Activated CD4-positive, alpha-beta memory T cell treated with anti-CD3 and anti-CD28 coated beads, Interleukin-2, amount 10 ng/mL, durations not matched to agents 7 days and 5 days (primary cell): ENCODE results near the gene IMPA2. TPM values are rescaled to one million over a fixed set of nuclear protein-coding genes. Genes with fewer than 3 reads are reported as not detected.

Experiments used
- CTCF ChIA-PET: fragments of 350-600 bp; sonication (Branson Sonifier 250); formaldehyde crosslinking; loops from one replicate; lab custom pipeline; 2021; ENCODE audit warnings: antibody characterized with exemption, inconsistent platforms; lab: Charles Lee
- POLR2A ChIA-PET: fragments of 350-600 bp; sonication (Branson Sonifier 250); formaldehyde crosslinking; loops from one replicate; lab custom pipeline; 2021; ENCODE audit warnings: antibody characterized with exemption; lab: Charles Lee
- DNase-seq: peaks from one replicate; pipeline ENCODE4 v3.0.0-alpha.2; 2020
- H3K27ac Mint-ChIP-seq: one replicate; pipeline ENCODE4 v1.8.0; 2021; ENCODE audit warnings: mild to moderate bottlenecking, mixed read lengths
- H3K27me3 Mint-ChIP-seq: one replicate; pipeline ENCODE4 v1.8.0; 2021; ENCODE audit warnings: mixed read lengths
- H3K36me3 Mint-ChIP-seq: one replicate; pipeline ENCODE4 v1.8.0; 2021; ENCODE audit warnings: low read depth, mixed read lengths
- H3K4me1 Mint-ChIP-seq: one replicate; pipeline ENCODE4 v1.8.0; 2021; ENCODE audit warnings: mixed read lengths
- H3K4me3 Mint-ChIP-seq: one replicate; pipeline ENCODE4 v1.8.0; 2021; ENCODE audit warnings: mild to moderate bottlenecking, mixed read lengths
- H3K9me3 Mint-ChIP-seq: one replicate; pipeline ENCODE4 v1.8.0; 2021; ENCODE audit warnings: mixed read lengths
- total RNA-seq, 2 experiments: library from RNA; stranded (reverse); gene quantifications; one replicate each; pipeline ENCODE4 v1.2.3, GENCODE V29; 2021

IMPA2 gene
- total RNA-seq, 2 experiments from 2014 or later, result 12.6 to 15.4 TPM

DNA sequence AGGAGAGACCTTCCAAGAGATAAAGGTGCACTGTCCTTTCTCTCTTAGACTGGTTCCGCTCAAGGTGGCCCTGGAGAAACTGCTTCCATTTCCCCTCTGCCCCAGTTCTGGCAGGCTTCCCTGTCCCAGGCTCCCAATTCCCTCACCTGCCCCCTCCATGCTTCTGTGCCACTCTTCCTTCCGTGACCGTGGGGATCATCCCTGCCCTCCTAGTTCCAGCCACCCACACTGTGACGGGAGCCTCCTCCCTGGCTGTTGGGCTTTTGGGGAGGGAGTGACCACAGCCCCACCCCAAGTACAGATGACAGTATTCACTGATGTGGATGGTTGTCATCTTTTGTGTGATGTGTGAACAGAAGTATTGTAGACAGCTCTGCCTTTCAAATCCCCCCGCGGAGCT lies 2.8 kb downstream of the IMPA2 start:
- POLR2A ChIA-PET, result interaction anchor here (4.4 kb wide), 1 partner anchor 75 kb away, joined by 30 read pairs; the partner anchor contains the start of gene MPPE1
- CTCF ChIA-PET, result interaction anchor here (1.9 to 3.2 kb wide), 2 partner anchors 11 to 14 kb away, joined by 5 to 23 read pairs; no protein-coding TSS in a partner anchor
- no peaks in the 10 kb centered on the region for H3K36me3 Mint-ChIP-seq
- peaks cover 5% of the 10 kb centered on the region for H3K27me3 Mint-ChIP-seq
- peaks cover 22% of the 10 kb centered on the region for H3K4me1 Mint-ChIP-seq
- no peak for DNase-seq
- H3K4me3 Mint-ChIP-seq, result no peak overlapping the region
- H3K9me3 Mint-ChIP-seq, result no peaks in the 10 kb centered on the region
- H3K27ac Mint-ChIP-seq, result no peak overlapping the region

DNA sequence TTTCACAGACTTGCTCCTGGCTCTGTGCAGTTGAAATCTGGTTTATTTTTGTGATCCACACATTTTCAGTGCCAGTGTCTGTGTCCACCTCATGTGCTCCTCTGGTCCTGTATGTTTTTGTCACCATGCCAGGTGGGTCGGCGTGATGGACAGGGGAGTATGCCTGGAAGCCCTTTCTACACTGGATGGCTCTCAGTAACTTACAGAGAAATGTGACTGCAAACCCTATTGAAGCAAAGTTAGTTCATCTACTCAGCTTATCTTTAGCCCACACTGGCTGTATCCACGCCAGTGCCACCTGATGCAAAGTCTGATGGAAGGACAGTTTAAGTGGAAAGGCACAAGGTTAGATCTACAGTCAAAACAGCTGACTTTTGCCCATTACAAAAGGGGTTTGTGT lies 4.3 kb downstream of the IMPA2 start:
- H3K9me3 Mint-ChIP-seq, result no peaks in the 10 kb centered on the region
- ChIA-PET CTCF (interaction anchor here (1.2 kb wide), 1 partner anchor 48 kb away, joined by 3 read pairs; no protein-coding TSS in a partner anchor), POLR2A (no interaction called here)
- no peaks in the 10 kb centered on the region for H3K36me3 Mint-ChIP-seq
- H3K4me1 Mint-ChIP-seq, result peaks cover 15% of the 10 kb centered on the region
- no peak overlapping the region for H3K4me3 Mint-ChIP-seq
- no peak overlapping the region for H3K27ac Mint-ChIP-seq
- DNase-seq, result no peak
- peaks cover 3% of the 10 kb centered on the region for H3K27me3 Mint-ChIP-seq

DNA sequence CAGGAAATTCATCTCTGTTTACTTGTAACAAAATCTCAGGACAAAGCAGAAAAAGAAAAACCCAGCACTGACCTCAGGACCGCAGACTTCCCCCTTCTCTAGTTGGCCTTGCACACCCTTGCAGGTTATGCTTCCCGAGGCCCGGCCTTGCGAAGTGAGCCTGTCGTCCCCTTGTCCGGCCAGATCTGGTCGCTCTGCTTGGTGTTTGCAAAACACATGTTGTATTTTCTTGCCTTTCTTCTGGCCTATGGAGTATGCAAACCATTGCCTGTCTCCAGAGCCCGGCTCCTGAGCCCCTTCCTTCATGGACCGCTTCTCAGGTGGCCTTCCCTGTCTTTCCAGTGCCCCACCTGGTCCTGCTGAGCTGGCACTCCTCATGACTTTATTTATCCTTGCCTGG lies 4.8 kb downstream of the IMPA2 start:
- no peaks in the 10 kb centered on the region for H3K9me3 Mint-ChIP-seq
- H3K36me3 Mint-ChIP-seq, result no peaks in the 10 kb centered on the region
- H3K4me3 Mint-ChIP-seq, result no peak overlapping the region
- H3K4me1 Mint-ChIP-seq, result peaks cover 14% of the 10 kb centered on the region
- POLR2A ChIA-PET, result no interaction called here
- CTCF ChIA-PET, result interaction anchor here (1.2 kb wide), 1 partner anchor 49 kb away, joined by 3 read pairs; no protein-coding TSS in a partner anchor
- no peak overlapping the region for H3K27ac Mint-ChIP-seq
- H3K27me3 Mint-ChIP-seq, result peaks cover 3% of the 10 kb centered on the region
- DNase-seq, result no peak

DNA sequence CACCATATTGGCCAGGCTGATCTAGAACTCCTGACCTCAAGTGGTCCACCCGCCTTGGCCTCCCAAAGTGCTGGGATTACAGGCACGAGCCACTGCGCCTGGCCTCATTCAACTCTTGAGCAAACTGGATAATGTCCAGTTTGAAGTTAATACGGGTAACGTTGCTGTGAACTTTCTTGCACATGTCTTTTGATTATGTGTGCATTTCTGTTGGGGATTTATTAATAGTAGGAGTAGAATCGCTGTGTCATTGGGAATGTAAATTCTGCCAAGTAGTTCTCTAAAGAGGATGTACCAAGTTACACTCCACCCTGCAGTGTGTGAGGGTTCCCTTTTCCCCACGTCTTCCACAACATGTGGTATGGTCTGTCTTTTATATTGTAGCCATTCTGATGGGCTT lies 6.2 kb downstream of the IMPA2 start:
- no peak overlapping the region for H3K4me3 Mint-ChIP-seq
- ChIA-PET CTCF (interaction anchor here (1.9 kb wide), 1 partner anchor 50 kb away, joined by 5 read pairs; no protein-coding TSS in a partner anchor), POLR2A (no interaction called here)
- H3K27ac Mint-ChIP-seq, result no peak overlapping the region
- no peaks in the 10 kb centered on the region for H3K36me3 Mint-ChIP-seq
- peaks cover 9% of the 10 kb centered on the region for H3K4me1 Mint-ChIP-seq
- peaks cover 3% of the 10 kb centered on the region for H3K27me3 Mint-ChIP-seq
- no peak for DNase-seq
- no peaks in the 10 kb centered on the region for H3K9me3 Mint-ChIP-seq

DNA sequence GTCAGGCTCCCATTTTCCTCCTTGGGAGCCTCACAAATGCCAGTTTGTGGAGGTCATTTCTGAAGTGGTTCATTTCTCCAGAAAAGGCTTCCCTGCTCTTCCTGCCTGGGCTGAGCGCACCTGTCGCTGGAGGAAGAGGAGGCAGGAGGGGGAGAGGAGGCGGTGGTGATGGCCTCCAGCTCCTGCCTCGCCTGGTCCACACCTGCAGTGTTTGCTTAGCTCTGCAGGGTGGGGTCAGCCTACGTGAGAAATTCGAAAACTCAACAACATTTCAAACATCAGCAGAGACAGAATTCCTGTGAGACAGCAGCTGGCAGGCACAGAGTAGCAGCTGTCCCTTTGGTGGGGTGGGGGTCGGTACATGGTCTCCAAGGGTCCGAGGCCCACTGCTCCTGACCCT lies 7.9 kb downstream of the IMPA2 start:
- no peak overlapping the region for H3K4me3 Mint-ChIP-seq
- DNase-seq, result no peak
- POLR2A ChIA-PET, result no interaction called here
- H3K36me3 Mint-ChIP-seq, result no peaks in the 10 kb centered on the region
- peaks cover 3% of the 10 kb centered on the region for H3K4me1 Mint-ChIP-seq
- H3K27me3 Mint-ChIP-seq, result no peaks in the 10 kb centered on the region
- H3K9me3 Mint-ChIP-seq, result no peaks in the 10 kb centered on the region
- CTCF ChIA-PET, result interaction anchor here (0.9 to 1.9 kb wide), 4 partner anchors 50 to 311 kb away, joined by 3 to 5 read pairs (median 4); no protein-coding TSS in a partner anchor
- H3K27ac Mint-ChIP-seq, result no peak overlapping the region

DNA sequence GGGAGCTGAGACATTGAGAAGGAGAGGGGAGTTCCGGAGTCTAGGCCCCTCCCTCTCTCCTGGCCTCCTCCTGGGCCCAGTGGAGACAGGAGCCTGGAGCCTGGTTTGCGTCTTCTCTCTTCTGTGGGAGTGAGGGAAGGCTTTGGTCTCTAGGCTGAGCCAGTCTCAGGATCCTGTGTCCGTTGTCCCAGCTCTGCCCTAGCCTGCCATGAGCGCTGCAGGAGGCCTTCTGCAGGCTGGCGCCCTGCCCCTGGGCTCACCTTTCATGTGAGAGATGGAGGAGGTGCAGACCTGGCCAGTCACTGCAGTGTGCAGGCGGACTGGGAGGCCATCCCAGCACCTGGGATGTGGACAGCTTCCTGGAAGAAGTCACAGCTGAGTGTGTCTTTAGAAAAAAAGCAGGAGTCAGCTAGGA lies 8.7 kb downstream of the IMPA2 start:
- Mint-ChIP-seq H3K36me3 (no peaks in the 10 kb centered on the region), H3K27me3 (no peaks in the 10 kb centered on the region), H3K4me3 (no peak overlapping the region), H3K9me3 (no peaks in the 10 kb centered on the region), H3K4me1 (peaks cover 7% of the 10 kb centered on the region), H3K27ac (no peak overlapping the region)
- ChIA-PET CTCF (interaction anchor here (0.9 to 1.1 kb wide), 3 partner anchors 49 to 310 kb away, joined by 3 to 4 read pairs (median 3); no protein-coding TSS in a partner anchor), POLR2A (no interaction called here)
- no peak for DNase-seq

DNA sequence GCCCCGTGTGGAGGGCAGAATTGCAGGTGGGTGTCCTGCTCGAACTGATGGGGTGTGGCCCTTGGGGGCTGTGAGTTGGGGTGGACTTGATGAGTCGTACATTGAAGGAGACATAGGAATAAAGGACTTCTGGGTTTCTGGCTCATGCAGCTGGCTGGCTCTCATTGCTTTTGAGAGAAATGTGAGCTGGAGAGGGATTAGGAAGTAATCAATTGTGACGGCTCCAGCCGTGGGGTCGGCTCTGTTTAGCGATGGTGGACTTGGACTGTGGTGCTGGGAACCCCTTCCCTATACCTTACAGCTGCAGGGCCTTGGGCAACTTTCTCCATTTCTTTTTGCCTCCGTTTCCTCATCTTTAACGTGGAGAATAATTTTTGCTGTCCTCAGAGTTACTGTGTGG lies 9.2 kb downstream of the IMPA2 start:
- no peak for DNase-seq
- Mint-ChIP-seq H3K4me3 (no peak overlapping the region), H3K4me1 (peaks cover 13% of the 10 kb centered on the region), H3K27me3 (no peaks in the 10 kb centered on the region), H3K27ac (no peak overlapping the region), H3K9me3 (no peaks in the 10 kb centered on the region), H3K36me3 (no peaks in the 10 kb centered on the region)
- ChIA-PET POLR2A (no interaction called here), CTCF (no interaction called here)

DNA sequence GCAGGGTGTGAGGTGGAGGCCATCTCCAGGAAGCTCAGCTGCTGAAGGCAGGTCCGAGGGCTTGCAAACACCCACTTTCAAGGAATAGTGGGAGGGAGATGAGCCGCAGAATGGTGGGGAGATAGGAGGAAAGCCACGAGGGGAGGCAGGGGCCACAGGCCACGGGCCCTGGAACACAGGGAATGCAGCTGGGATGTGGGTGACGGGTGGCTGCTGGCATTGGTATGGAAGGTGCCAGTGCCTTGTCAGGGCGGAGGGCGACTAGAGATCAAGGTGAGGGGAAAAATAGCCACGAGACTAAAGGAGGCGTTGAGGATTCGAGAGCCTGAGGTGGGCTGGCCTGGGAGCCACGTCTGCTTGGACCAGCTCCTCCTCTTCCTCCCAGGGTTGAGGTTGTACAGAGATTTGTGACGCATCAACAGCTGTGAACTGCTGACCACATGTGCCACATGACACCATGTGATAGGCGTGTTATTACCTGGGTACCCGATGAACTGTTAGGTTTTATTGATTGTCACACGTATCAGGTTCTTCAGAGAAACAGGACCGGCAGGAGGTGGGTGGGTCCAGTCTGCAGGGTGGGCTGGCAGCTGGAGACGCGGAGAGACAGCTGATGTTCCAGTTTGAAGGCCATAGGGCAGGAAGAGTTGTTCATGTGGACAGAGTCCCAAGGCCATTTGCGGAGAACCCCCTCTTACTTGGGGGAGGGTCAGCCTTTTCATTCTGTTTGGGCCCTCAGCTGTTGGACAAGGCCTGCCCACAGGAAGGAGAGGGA lies 9.9 kb downstream of the IMPA2 start:
- ChIA-PET CTCF (interaction anchor here (8.9 kb wide), 1 partner anchor 52 kb away, joined by 197 read pairs; no protein-coding TSS in a partner anchor), POLR2A (interaction anchor here (1.3 kb wide), 1 partner anchor 10 kb away, joined by 4 read pairs; the partner anchor contains the start of gene IMPA2)
- Mint-ChIP-seq H3K4me3 (no peak overlapping the region), H3K27me3 (no peaks in the 10 kb centered on the region), H3K4me1 (peaks cover 18% of the 10 kb centered on the region), H3K9me3 (no peaks in the 10 kb centered on the region), H3K27ac (no peak overlapping the region), H3K36me3 (no peaks in the 10 kb centered on the region)
- no peak for DNase-seq

DNA sequence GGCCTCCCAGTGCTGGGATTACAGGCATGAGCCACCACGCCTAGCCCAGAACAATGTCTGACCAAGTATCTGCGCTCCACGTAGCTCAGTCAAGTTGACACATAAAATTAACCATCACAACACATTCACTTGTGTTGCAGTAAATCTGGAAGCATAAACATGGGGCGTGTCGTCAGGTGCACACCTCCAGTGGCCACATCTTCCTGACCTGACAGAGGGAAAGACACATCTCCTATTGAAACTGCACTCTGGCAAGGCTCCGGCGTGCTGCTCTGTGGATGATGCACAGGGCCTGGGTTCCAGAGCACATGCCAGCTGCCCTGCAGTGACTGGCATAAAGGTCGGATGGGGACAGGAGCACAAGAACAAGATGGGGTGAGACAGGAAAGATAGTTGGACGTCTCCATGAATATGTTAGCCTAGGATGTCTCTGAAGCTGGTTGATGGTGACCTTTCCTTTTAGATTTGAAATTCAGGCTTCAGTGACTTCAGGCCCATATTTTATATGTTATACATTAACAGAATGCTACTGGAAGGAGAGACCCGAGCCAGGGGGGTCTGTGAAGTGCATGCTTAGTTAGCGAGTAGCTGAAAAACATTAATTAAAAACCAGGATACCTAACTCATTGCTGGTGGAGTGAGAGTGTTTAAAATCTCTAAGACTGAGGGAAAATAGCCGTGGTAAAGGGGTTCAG lies 10.9 kb downstream of the IMPA2 start:
- no peaks in the 10 kb centered on the region for H3K27me3 Mint-ChIP-seq
- no peaks in the 10 kb centered on the region for H3K36me3 Mint-ChIP-seq
- H3K4me3 Mint-ChIP-seq, result no peak overlapping the region
- ChIA-PET POLR2A (interaction anchor here (1.3 to 1.5 kb wide), 2 partner anchors 11 kb away, joined by 4 to 6 read pairs; partner anchors contain the start of gene IMPA2), CTCF (interaction anchor here (0.5 to 8.9 kb wide), 2 partner anchors 46 to 53 kb away, joined by 4 to 197 read pairs; no protein-coding TSS in a partner anchor)
- no peak for DNase-seq
- H3K4me1 Mint-ChIP-seq, result peaks cover 23% of the 10 kb centered on the region
- H3K9me3 Mint-ChIP-seq, result no peaks in the 10 kb centered on the region
- no peak overlapping the region for H3K27ac Mint-ChIP-seq

DNA sequence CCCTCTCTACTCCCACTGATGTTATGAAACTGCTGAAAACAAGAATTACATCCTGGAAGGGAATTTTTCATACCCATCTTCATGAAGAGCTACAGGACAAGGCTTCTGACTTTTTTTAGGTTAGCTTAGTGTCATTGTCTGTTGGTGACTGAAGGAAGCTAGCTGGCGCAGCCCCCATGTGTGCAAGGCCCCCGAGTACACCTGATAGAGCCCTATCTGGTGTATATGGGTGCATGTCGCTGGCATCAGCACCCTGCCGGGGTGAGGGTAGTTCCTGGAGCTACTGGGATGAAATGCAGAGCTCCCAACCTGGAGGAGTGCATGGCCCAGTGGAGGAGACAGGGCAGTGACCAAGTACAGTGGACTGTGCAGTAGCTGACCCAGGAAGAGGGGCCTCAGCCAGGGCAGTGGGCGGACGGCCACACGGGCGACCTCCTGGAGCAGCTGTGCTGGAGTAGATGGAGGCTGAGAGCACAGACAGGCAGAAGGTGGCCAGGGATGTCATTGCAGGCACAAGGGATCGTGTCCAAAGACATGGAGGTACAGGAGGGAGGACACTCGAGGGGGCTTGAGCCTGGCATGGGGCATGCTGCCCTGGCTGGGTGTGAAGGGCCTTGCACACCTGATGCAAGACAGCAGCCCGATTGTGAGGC lies 12.1 kb downstream of the IMPA2 start:
- no peak for DNase-seq
- peaks cover 23% of the 10 kb centered on the region for H3K4me1 Mint-ChIP-seq
- H3K9me3 Mint-ChIP-seq, result no peaks in the 10 kb centered on the region
- ChIA-PET POLR2A (interaction anchor here (1.5 kb wide), 1 partner anchor 12 kb away, joined by 6 read pairs; the partner anchor contains the start of gene IMPA2), CTCF (interaction anchor here (1.4 to 8.9 kb wide), 5 partner anchors 11 to 261 kb away, joined by 4 to 197 read pairs (median 18); partner anchors contain the start of gene IMPA2)
- H3K36me3 Mint-ChIP-seq, result no peaks in the 10 kb centered on the region
- peak overlapping the region; percentile 21 for H3K27ac Mint-ChIP-seq
- no peaks in the 10 kb centered on the region for H3K27me3 Mint-ChIP-seq
- H3K4me3 Mint-ChIP-seq, result no peak overlapping the region

DNA sequence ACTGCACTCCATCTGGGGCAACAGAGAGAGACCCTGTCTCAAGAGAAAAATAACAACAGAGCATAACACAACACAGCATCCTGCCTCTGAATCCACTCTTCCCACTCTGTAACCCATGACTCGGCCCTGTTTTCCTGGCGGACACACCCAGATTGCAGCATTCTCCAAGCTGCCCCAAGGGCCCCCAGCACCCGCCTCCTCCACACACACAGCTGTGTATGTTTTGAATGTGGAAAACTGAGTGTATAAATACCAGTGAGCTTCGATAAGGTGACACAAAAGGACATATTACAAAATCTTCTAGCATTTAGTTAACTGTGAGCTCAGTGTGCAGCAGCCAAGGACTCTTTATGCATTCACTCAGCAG lies 13.0 kb downstream of the IMPA2 start:
- Mint-ChIP-seq H3K27me3 (no peaks in the 10 kb centered on the region), H3K27ac (no peak overlapping the region), H3K4me3 (no peak overlapping the region), H3K9me3 (no peaks in the 10 kb centered on the region), H3K36me3 (peaks cover 3% of the 10 kb centered on the region), H3K4me1 (peaks cover 23% of the 10 kb centered on the region)
- CTCF ChIA-PET, result interaction anchor here (1.0 to 8.9 kb wide), 9 partner anchors 10 to 129 kb away, joined by 3 to 197 read pairs (median 13); partner anchors contain the start of gene IMPA2
- DNase-seq, result no peak
- POLR2A ChIA-PET, result interaction anchor here (0.7 to 2.4 kb wide), 4 partner anchors 11 to 56 kb away, joined by 3 to 20 read pairs (median 7); partner anchors contain the start of gene IMPA2
